Ovary (tissue), 3 donors: ENCODE results near the gene IL18BP.

Experiments
- POLR2A ChIP-seq: fragments of 450-650 bp; IDR thresholded peaks from one replicate; pipeline ENCODE4 v1.6.1; 2017; ENCODE audit warnings: antibody characterized with exemption, mild to moderate bottlenecking, moderate library complexity
- TF ChIP-seq, protein P1 (sequence below), 3 donors: fragments of 450-650 bp in 2 of 3; fragments of 200-600 bp in 1 of 3; IDR thresholded peaks; one replicate each; pipeline versions ENCODE4 v1.5.1 to v1.8.0; 2016 to 2022; ENCODE audit warnings: antibody characterized with exemption in 3 of 3, mild to moderate bottlenecking in 1 of 3
- donor health status: DM: no; HTN: no; CAD: no.

DNA sequence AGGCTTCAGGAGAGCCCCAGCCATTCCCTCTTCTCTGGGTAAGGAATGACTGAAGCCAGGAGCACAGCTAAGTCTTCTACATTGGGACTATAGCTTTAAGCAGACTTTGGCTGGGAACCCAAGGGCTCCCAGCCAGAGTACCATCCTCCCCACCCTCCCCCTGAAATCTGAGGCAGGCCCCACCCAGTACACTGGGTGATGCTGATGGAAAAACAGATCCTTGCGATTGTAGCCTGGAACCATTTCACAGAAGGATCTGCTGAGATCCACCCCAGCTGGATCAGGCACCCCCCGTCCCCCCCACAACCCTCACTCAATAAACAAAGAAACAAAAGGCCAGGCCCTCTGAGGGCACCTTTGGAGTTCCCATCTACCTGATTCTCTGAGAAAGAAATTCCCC is 39.8 kb downstream of the IL18BP start:
- TF ChIP-seq, protein P1, sequence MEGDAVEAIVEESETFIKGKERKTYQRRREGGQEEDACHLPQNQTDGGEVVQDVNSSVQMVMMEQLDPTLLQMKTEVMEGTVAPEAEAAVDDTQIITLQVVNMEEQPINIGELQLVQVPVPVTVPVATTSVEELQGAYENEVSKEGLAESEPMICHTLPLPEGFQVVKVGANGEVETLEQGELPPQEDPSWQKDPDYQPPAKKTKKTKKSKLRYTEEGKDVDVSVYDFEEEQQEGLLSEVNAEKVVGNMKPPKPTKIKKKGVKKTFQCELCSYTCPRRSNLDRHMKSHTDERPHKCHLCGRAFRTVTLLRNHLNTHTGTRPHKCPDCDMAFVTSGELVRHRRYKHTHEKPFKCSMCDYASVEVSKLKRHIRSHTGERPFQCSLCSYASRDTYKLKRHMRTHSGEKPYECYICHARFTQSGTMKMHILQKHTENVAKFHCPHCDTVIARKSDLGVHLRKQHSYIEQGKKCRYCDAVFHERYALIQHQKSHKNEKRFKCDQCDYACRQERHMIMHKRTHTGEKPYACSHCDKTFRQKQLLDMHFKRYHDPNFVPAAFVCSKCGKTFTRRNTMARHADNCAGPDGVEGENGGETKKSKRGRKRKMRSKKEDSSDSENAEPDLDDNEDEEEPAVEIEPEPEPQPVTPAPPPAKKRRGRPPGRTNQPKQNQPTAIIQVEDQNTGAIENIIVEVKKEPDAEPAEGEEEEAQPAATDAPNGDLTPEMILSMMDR (IDR thresholded peaks at IDR 0.05) = no peak
- TF ChIP-seq POLR2A = no peak
